T-helper 2 cell treated with Interferon-gamma antibody and Interleukin-4, amounts not matched to agents 100 ng/mL and 5 ng/mL, for 36 hours (primary cell): Measurements from ENCODE around the gene NR6A1. TPM values are rescaled to one million over a fixed set of nuclear protein-coding genes. Genes with fewer than 3 reads are reported as not detected.

ENCODE experiments used
- intact Hi-C: fragments of 100-400 bp; cut with micrococcal nuclease; formaldehyde crosslinking; loops from one replicate; pipeline ENCODE4 v1.15.1; 2023
- total RNA-seq: library from RNA; stranded (reverse); gene quantifications from 2 replicates; pipeline ENCODE4 v1.2.3, GENCODE V29; 2022

The NR6A1 gene
- total RNA-seq, 1 donor from 2014 or later, result 0.50 TPM

DNA sequence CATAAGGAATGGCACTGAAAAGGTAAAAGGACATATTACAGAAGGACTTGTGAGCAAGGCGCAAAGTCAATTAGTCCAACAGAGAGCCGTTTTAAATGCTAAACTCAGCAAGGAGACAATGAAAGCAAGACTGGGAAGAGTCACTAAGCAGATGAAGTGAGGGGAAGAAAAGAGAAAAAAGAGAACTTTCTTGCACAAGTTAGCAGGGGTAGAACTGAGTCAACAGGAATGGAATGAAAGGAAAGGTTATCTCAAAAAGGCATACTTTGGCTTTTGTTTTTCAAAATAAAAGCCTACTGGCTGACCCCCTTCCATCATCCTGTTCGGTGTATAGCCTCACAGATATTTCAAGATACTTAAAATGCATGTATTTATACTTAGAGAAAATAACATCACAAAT, 75.0 kb downstream of the NR6A1 start:
- intact Hi-C loops, result no loop called here

DNA sequence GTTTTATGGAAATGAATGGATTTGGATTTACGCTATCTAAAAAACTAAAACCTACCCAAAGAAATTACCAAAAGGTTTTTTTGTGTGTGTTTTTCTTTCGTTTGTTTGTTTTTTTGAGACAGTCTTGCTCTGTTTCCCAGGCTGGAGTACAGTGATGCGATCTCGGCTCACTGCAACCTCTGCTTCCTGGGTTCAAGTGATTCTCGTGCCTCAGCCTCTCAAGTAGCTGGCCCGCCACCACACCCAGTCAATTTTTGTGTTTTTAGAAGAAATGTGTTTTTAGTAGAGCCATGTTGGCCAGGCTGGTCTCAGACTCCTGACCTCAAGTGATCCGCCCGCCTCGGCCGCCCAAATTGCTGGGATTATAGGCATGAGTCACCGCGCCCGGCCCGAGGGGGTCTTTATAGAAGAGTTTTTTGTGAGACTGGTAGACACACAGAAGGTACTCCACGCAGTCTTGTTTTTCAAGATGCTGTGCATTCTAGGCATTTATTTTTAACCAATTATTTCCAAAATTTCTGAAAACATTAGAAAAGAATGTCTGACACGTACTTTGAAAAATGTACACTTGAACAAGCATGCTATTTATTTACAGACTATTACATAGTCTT, 75.7 kb downstream of the NR6A1 start:
- intact Hi-C loops, result no loop called here

DNA sequence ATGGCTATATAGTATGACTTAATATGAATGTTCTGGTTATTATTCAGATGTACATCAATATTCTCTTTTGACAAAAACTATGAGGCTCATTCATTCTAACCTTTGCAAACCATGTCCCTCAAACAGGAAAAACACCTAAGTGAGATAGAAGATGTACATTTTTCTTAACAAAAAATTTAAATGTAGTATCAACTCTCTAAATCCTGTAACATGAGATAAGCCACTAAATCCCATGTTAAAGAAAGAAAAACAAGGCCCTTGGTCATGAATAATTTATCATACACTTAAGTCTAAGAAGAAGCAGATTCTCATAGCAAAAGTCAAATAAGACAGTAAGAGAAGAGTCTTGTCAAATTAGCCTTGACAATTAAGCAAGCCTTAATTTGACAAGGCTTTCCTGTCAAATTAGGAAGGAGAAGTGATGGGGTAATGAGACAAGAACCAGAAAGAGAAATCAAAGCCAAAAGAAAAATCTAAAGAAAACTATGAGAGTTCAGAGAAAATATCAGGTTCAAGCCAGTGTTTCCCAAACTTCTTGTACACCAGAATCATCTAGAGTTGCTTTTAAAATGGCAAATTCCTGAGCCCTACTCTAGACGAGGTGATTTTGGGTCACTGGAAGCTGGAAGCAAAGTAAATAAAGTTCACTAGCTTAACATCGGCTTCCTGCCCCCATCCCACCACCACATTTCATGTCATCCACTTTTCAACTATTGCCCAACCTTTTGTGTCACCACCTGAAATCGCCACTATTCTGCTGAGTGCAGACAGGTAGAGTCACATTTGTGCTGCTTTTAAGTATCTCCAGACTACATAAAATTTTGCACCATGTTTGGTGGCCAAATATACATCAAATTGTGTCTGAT, 76.5 kb downstream of the NR6A1 start:
- intact Hi-C loops, result no loop called here

DNA sequence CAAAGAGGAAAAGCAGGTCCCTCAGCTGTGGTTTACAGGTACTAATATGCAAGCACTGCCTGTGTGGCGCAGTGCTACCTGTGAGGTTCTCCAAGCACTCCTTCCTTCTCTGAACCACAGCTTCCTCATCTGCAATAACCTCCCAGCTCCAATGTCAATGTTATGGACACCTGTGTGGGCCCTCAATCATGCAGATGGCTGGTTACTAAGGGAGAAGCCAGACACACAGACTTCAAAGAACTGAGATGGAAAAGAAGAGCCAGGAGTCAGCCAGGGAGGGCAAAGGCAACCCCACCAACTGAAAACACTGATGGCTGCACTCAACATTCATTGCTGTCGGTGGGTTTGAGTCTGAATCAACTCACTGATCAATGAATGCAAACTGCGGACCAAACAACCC, 77.7 kb downstream of the NR6A1 start:
- intact Hi-C loops, result no loop called here

DNA sequence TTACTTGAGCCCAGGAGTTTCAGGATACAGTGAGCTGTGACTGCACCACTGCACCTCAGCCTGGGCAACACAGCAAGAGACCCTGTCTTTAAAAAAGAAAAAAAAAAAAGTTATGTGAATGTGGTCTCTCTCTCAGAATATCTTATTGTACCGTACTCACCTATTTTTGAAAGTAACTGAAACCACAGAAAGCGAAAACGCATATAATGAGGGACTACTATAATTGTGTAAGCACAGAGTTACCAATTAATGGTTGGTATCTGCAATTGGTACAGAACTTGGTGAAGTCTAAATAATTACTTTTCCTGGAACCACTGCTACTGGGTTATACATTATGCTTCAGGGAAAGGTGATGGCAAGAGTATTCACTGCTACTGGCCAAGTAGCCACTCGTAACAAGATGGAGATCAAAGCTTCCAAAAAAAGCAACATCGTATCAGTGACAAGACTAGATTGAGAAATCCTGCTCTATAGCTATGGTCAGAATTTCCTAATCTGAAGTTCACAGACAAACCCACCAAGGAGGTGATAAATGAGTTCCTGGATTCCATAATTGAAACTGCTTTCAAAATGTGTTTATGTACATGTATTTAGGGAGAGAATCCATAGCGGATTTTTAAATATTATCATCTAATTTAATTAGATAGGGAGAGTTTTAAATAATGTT, 82.7 kb downstream of the NR6A1 start:
- intact Hi-C loops, result no loop called here

DNA sequence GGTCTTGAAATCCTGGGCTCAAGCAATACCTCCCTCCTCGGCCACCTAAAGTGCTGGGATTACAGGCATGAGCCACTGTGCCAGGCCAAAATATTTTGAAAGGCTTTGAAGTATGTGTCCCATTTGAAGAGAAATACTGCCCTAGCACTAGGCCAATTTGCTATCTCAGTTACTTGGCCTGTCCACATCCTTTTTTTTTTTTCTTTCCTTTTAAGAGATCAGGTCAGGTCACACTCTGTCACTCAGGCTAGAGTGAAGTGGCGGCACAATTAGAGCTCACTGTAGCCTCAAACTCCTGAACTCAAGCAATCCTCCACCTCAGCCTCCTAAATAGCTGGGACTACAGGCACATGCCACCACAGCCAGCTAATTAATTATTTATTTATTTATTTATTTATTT, 84.2 kb downstream of the NR6A1 start:
- intact Hi-C loops, result no loop called here

DNA sequence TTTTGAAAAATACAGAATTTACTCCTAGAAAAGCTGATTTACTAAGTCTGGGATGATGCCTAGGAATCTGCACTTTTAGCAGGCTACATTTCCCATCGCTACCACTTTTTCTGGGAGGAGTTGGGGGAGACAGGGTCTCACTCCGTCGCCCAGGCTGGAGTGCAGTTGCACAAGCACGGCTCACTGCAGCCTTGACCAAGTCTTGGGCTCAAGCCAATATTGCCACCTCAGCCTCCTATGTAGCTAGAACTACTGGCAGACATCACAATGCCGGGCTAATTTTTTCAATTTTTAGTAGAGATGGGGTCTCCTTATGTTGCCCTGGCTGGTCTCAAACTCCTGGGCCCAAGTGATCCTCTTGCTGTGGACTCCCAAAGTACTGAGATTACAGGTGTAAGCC, 85.9 kb downstream of the NR6A1 start:
- intact Hi-C loops, result no loop called here

DNA sequence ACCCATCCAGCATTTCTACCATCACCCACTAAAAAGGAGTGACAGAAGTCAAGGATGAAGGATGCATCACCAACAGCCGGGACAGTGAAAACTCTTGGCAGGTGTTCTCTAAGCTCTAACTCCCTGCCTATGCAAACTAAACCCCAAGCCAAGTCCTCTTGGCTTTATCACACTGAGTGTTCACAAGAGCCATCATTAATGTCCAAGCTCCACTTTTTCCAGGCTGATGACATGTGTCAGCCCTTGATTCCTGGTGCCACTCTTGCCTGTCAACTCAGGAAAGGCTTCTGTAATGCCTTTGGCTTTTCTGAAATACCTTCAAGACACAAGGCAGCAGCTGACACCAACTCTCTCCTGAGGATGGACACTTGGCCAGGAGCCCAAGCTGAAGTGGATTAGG, 86.9 kb downstream of the NR6A1 start:
- intact Hi-C loops, result no loop called here

DNA sequence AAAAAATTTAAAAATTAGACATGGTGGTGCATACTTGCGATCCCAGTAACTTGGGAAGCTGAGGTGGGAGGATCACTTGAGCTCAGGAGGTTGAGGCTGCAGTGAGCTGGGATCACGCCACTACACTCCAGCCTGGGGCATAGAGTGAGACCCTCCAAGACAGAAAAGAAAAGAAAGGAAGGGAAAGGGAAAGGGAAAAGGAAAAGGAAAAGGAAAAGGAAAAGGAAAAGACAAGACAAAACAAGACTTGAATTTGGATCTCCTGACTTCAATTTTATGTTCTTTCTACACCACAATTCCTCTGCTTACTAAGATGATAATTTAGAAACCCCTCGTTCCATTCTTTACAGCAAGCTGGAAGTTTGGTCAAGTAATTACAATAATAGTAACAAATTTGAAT, 88.1 kb downstream of the NR6A1 start:
- intact Hi-C loops, result no loop called here

DNA sequence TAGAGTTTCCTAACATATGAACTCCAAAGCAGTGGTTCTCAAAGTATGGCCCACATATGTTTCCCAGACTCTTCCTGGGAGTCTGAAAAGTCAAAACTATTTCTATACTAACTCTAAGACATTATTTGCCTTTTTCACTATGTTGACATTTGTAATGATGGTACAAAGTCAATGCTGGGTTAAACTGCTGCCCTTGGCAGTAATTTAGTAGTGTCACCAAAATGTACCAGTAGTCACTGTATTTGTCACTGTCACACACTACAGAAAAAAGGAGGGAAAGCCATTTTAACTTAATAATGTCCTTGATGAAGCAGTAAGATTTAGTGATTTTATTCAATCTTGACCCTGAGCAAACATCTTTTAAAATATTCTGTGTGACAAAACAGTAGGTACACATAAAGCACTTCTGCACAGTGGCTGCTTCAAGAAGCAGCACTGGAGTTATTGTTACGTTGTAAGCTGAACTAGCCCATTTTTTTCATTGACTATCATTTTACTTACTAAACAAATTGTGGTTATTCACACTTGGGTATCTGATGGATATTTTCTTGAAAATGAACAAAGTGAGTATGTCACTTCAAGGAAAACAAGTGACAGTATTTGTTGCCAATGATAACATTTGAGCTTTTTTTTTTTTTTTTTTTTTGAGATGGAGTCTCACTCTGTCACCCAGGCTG, 90.3 kb downstream of the NR6A1 start:
- intact Hi-C loops, result no loop called here

DNA sequence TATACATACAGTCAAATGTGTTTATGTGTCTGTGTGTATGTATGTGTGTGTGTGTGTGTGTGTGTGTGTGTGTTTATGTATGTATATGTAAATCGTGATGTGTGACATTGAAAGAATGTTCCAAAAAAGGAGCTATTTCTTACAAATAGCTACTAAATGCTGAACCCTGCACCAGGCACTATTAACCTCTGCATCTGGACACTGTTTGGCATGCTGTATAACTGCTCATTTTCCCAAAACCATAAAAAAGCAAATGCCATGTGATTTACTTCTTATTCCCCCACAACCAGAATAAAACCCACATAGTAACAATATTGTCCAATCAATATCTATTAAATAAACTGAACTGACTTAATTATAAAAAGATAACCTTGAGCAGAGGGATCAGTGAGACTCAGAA, 91.1 kb downstream of the NR6A1 start:
- intact Hi-C loops, result no loop called here

DNA sequence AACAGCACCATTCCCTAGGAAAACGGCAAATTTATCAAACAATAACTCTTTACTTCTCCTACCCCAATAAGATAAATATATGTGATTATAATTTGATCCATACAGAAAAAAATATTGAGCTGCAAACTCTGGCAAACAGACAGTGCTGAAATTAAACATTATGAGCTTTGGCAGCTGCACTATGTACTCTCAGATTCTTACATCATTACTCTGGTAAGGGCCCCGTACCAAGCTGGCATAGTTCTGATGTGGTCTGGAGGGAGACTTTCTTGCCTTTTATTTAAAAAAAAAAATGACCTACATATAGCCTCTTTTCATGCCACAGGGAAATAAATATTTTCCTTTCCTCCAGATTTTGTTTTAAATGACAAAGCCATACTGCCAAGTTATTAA, 95.0 kb downstream of the NR6A1 start:
- intact Hi-C loops, result no loop called here

DNA sequence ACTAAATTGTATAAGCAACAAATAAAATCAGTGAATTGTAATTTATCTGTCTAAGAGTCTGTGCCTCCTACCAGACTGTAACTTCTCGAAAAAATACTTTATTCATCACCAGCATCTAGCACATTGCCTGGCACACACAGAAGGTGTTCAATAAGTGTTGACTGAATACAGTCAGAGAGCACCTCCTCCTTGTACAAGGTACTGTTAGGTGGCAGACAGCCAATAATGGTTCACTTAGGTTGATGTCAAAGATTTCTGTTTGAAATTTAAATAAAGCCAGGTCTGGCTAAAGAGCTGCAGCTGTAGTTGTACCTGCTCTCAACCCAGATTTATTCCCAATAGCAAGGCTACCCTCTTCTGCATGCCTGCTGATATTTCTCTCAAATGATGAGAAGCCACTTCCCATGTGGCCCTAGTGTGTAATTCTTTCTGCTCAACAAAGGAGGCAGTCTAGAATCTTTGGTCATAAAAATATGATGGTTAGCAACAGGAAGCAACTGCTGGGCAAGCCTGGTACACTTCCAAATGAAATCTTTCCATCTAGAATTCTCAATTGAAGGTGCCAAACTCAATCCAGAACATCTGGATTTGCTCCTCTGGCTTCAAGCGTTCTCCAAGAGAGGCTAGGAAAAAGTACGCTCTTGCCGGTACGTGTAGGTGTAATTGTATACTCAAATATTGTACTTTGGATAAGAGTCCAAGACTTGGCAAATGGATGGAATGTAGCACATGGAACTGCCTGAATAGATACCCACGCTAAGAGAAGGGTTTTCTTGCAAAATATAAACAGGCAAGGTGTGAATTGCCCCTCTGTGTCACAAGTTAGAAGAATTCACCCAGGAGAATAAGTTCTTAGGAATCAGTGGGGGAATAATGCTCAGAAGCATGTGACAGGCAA, 95.6 kb downstream of the NR6A1 start:
- intact Hi-C loops, result no loop called here

DNA sequence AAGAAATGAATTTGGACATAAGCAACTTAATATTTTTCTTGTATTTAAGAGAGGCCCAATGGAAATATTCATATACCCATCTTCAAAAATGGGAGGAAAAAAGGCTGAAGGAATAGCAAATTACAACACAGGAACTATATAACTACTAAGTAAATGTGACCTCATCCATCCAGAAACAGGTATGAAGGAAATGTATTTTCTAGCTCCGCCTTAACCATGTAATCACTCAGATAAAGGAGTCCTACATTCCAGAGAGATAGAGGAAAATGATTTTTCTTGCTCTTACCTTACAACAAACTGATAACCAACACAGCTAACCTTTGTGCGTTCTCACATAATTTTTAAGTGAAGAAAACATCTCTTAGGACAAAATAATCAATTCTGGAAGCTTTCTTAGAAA, 96.5 kb downstream of the NR6A1 start:
- intact Hi-C loops, result no loop called here

DNA sequence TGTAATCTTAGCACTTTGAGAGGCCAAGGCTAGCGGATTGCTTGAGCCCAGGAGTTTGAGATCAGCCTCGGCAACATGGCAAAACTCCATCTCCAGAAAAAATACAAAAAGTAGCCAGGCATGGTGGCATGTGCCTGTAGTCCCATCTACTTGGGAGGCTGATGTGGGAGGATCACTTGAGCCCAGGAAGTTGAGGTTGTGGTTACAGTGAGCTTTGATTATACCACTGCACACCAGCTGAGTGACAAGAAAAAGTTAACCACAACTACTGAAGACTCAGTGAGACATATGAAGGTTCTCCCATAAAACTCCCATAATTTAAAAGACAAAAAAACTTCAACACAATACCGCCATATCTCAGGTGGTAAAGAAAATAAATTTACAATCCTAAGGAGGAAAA, 98.0 kb downstream of the NR6A1 start:
- intact Hi-C loops, result no loop called here

DNA sequence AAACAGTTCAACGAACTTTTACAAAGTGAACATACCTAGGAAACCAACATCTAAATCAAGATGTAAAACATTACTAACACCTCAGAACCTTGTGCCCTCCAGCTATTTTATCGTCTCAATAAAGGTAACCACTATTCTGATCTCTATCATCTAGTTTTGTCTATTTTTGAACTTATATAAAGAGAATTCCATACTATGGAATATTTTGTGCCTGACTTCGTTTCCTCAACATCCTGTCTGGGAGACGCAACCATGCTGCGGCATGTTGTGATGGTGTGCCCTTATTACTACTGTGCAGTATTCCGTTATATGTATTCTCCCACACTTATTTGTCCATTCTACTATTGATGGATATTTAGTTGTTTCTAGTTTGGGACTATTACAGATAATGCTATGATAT, 99.2 kb downstream of the NR6A1 start:
- intact Hi-C loops, result no loop called here

DNA sequence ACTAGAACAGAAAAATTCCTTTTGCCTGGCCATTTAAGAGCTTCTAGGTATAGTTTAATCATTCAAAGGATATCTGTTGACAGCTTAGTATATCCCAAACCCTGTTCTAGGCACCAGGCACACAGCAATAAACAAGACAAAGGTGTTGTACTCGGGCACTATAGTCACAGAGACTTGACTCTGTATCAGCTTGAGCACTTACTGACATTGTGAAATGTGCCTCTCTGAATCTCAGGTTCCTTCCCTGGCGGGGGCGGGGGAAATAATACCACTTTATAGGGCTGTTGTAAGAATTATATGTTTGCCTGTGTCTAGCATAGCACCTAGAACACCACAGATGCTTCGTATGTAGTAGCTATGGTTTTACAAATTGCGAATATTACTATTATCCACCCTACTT, 104.5 kb downstream of the NR6A1 start:
- intact Hi-C loops, result no loop called here

DNA sequence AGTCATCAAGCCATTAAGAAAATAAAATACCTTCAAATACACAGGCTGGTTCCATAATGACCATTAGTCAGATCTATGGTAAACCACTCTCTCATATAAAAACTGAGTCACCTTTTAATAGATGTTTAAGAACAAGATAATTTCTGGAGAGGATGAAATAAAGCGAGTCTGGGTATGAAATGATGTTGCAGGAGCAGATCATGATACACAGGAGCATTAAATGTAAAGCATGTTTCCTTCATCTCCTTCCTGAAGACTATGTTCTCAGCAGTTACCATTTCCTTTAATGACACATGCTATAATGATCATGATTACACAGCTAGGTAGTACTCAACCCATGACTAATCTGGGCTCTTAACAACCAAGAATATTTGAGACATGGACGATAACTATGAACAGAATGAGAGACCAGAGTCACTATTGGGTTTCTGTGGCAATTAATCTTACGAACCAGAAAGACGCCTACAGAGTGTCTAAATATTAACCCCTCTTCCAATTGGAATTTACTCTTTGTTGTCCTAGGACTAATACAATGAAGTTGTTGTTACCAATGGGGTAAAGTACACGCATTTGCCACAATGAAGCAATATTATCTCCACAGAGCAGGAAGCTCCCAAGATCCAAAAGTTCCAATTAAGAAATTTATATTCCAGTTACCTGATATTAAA, 105.6 kb downstream of the NR6A1 start:
- intact Hi-C loops, result no loop called here

DNA sequence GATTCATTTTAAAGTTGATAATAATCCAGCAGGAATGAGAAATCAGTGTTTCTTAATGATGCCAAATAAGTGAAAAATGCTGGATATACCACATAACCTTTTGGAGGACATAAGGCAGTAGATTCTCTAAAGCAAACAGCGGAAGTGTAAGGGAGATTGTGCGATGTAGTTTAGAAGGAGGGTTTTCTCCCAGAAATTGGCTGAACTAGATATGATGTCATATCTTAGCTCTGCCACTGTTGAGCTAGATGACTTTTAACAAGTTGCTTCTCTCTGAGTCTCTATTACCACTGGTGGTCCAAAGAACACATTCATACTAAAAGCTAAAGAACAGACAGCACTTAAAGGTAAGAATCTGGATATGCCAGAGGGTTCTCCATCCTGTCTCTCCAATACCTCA, 107.0 kb downstream of the NR6A1 start:
- intact Hi-C loops, result no loop called here
